PC-3 (cell line): Measurements from ENCODE around the gene NMUR1. TPM values are rescaled to one million over a fixed set of nuclear protein-coding genes. Genes with fewer than 3 reads are reported as not detected.

Experiments
- ATAC-seq: fragments of 200-7000 bp; cut with Tn5 transposase; 2 replicates; pipeline ENCODE4 v1.9.1; 2020; ENCODE audit warnings: mild to moderate bottlenecking, moderate library complexity
- BruUV-seq: library from RNA; stranded (reverse); fragments of 400-500 nt; replicated peaks from 2 replicates; lab custom pipeline; 2021; lab: Mats Ljungman, UMichigan
- CTCF ChIA-PET: fragments of 300-600 bp; sonication (Branson Sonifier 250); formaldehyde crosslinking; loops from one replicate; lab custom pipeline; 2022; ENCODE audit warnings: antibody characterized with exemption; lab: Charles Lee
- POLR2A ChIA-PET: fragments of 300-600 bp; sonication (Branson Sonifier 250); formaldehyde crosslinking; loops from one replicate; lab custom pipeline; 2022; ENCODE audit warnings: antibody characterized with exemption; ENCODE audit not compliant: unreplicated experiment; lab: Charles Lee
- DNase-seq: peaks from one replicate; pipeline ENCODE4 v3.0.0-alpha.2; 2015
- H2AFZ ChIP-seq: fragments of 300-600 bp; sonication (generic); 2 replicates; pipeline ENCODE4 v1.6.0; 2016; ENCODE audit warnings: antibody characterized with exemption, low read length
- H3F3A ChIP-seq: fragments of 300-600 bp; sonication (generic); one replicate; pipeline ENCODE4 v1.6.0; 2017; ENCODE audit warnings: antibody characterized with exemption, low read length, control low read depth, mild to moderate bottlenecking; ENCODE audit not compliant: unreplicated experiment
- H3K27ac ChIP-seq: fragments of 300-600 bp; sonication (generic); 2 replicates; pipeline ENCODE4 v1.5.1; 2016; ENCODE audit warnings: mild to moderate bottlenecking, low read length
- H3K27me3 ChIP-seq: fragments of 300-600 bp; sonication (generic); 2 replicates; pipeline ENCODE4 v1.6.1; 2016; ENCODE audit warnings: low read length, mixed read lengths
- H3K36me3 ChIP-seq: fragments of 300-600 bp; sonication (generic); 2 replicates; pipeline ENCODE4 v1.6.1; 2016; ENCODE audit warnings: low read depth, mixed run types, low read length, mixed read lengths
- H3K4me1 ChIP-seq: fragments of 300-600 bp; sonication (generic); 2 replicates; pipeline ENCODE4 v1.5.1; 2016; ENCODE audit warnings: low read length; ENCODE audit not compliant: insufficient read depth
- H3K4me2 ChIP-seq: fragments of 300-600 bp; sonication (generic); 2 replicates; pipeline ENCODE4 v1.6.0; 2016; ENCODE audit warnings: low read length
- H3K4me3 ChIP-seq: fragments of 300-600 bp; sonication (generic); 2 replicates; pipeline ENCODE4 v1.5.1; 2016; ENCODE audit warnings: mild to moderate bottlenecking, low read length, mixed read lengths
- H3K79me2 ChIP-seq: fragments of 300-600 bp; sonication (generic); 2 replicates; pipeline ENCODE4 v1.6.1; 2017; ENCODE audit warnings: low read length, mixed read lengths
- H3K9ac ChIP-seq: fragments of 300-600 bp; sonication (generic); 2 replicates; pipeline ENCODE4 v1.6.0; 2016; ENCODE audit warnings: mild to moderate bottlenecking, low read length
- H3K9me2 ChIP-seq: fragments of 300-600 bp; sonication (generic); replicated peaks from 2 replicates; pipeline ENCODE4 v1.6.1; 2016; ENCODE audit warnings: mixed run types, low read length, mixed read lengths
- H3K9me3 ChIP-seq: fragments of 300-600 bp; sonication (generic); 2 replicates; pipeline ENCODE4 v1.6.1; 2016; ENCODE audit warnings: low read length, mixed read lengths
- H4K20me1 ChIP-seq: fragments of 300-600 bp; sonication (generic); 2 replicates; pipeline ENCODE4 v1.6.1; 2016; ENCODE audit warnings: low read length, mixed read lengths
- CTCF ChIP-seq: fragments of 300-600 bp; sonication (generic); conservative IDR thresholded peaks from 2 replicates; pipeline ENCODE4 v1.5.1; 2017; ENCODE audit warnings: antibody characterized with exemption, low read depth, mild to moderate bottlenecking, low read length
- EZH2 ChIP-seq: fragments of 300-600 bp; sonication (generic); IDR thresholded peaks from one replicate; pipeline ENCODE4 v1.6.1; 2017; ENCODE audit warnings: antibody characterized with exemption, mild to moderate bottlenecking, low read length; ENCODE audit not compliant: unreplicated experiment
- EZH2phosphoT487 ChIP-seq: fragments of 300-600 bp; sonication (generic); IDR thresholded peaks from 2 replicates; pipeline ENCODE4 v1.6.1; 2018; ENCODE audit warnings: mild to moderate bottlenecking, antibody characterized with exemption, low read length, borderline replicate concordance
- intact Hi-C: fragments of 100-400 bp; cut with micrococcal nuclease; formaldehyde crosslinking; loops from 2 replicates; pipeline ENCODE4 v1.9.0; 2023
- total RNA-seq: library from RNA; depleted of rRNA; stranded (reverse); fragments of >200 nt; gene quantifications from 2 replicates; pipeline ENCODE4 v1.2.3, GENCODE V29; 2014

Gene NMUR1
- total RNA-seq, 1 experiment from 2014 or later, result not detected

GRCh38 chr2:231480781-231481180 is 49.5 kb downstream of the NMUR1 start:
- no TSS peak for BruUV-seq
- H3K4me2 ChIP-seq, result no peak overlapping the region
- TF ChIP-seq EZH2phosphoT487 (no peak), EZH2 (no peak), CTCF (no peak)
- H3K9me2 ChIP-seq, result no peaks in the 10 kb centered on the region
- no peak overlapping the region for H3K4me3 ChIP-seq
- POLR2A ChIA-PET, result interaction anchor here (0.5 kb wide), 1 partner anchor 16 kb away, joined by 15 read pairs; no protein-coding TSS in a partner anchor
- no peak overlapping the region for H3K9ac ChIP-seq
- no peaks in the 10 kb centered on the region for H3K9me3 ChIP-seq
- CTCF ChIA-PET, result no interaction called here
- DNase-seq, result no peak
- no peaks in the 10 kb centered on the region for H3F3A ChIP-seq
- no peak overlapping the region for H2AFZ ChIP-seq
- no peaks in the 10 kb centered on the region for H3K36me3 ChIP-seq
- intact Hi-C loops, result no loop called here
- no peaks in the 10 kb centered on the region for H4K20me1 ChIP-seq
- H3K27me3 ChIP-seq, result no peaks in the 10 kb centered on the region
- no peaks in the 10 kb centered on the region for H3K79me2 ChIP-seq
- H3K27ac ChIP-seq, result no peak overlapping the region
- no peak for ATAC-seq
- 0 out of 2 replicates have a peak, but pooled peaks cover 4% of the 10 kb centered on the region for H3K4me1 ChIP-seq

- Histone ChIP-seq H4K20me1 (no peaks in the 10 kb centered on the region), H3F3A (no peaks in the 10 kb centered on the region), H2AFZ (no peak overlapping the region), H3K4me2 (no peak overlapping the region), H3K4me1 (0 out of 2 replicates have a peak, but pooled peaks cover 4% of the 10 kb centered on the region), H3K27ac (no peak overlapping the region), H3K27me3 (no peaks in the 10 kb centered on the region), H3K36me3 (no peaks in the 10 kb centered on the region), H3K79me2 (no peaks in the 10 kb centered on the region), H3K4me3 (no peak overlapping the region), H3K9ac (no peak overlapping the region), H3K9me2 (no peaks in the 10 kb centered on the region), H3K9me3 (no peaks in the 10 kb centered on the region)
- DNase-seq (no peak), ATAC-seq (no peak)
- POLR2A ChIA-PET, result no interaction called here
- BruUV-seq, result no TSS peak
- no peak for TF ChIP-seq EZH2
- no peak for TF ChIP-seq EZH2phosphoT487
- TF ChIP-seq CTCF, result no peak
- intact Hi-C loops, result no loop called here
- CTCF ChIA-PET, result no interaction called here
These were observed 50.8 kb downstream of the NMUR1 start for GRCh38 chr2:231479455-231479854.

GRCh38 chr2:231476920-231477319 is 53.3 kb downstream of the NMUR1 start:
- Histone ChIP-seq H3K9me3 (no peaks in the 10 kb centered on the region), H2AFZ (no peak overlapping the region), H3K4me3 (no peak overlapping the region), H3F3A (no peaks in the 10 kb centered on the region), H4K20me1 (no peaks in the 10 kb centered on the region), H3K79me2 (no peaks in the 10 kb centered on the region), H3K36me3 (no peaks in the 10 kb centered on the region), H3K27me3 (no peaks in the 10 kb centered on the region), H3K9me2 (no peaks in the 10 kb centered on the region), H3K9ac (no peak overlapping the region), H3K4me2 (no peak overlapping the region), H3K27ac (no peak overlapping the region), H3K4me1 (no peaks in the 10 kb centered on the region)
- no TSS peak for BruUV-seq
- TF ChIP-seq EZH2phosphoT487 (no peak), EZH2 (no peak), CTCF (no peak)
- ChIA-PET CTCF (interaction anchor here (0.6 kb wide), 1 partner anchor 424 kb away, joined by 3 read pairs; no protein-coding TSS in a partner anchor), POLR2A (no interaction called here)
- ATAC-seq (no peak), DNase-seq (no peak)
- intact Hi-C loops, result no loop called here
